ENCODE results near the gene DYNC1I2.

- no peak for TF ChIP-seq EP300 (IDR thresholded peaks at IDR 0.05; ENCODE audit: borderline replicate concordance)
- TF ChIP-seq RAD21 (IDR thresholded peaks at IDR 0.05; ENCODE audit: low read depth) = no peak
- no peak for TF ChIP-seq CEBPB (IDR thresholded peaks at IDR 0.05)
- no peak for TF ChIP-seq TAF1 (IDR thresholded peaks at IDR 0.05; ENCODE audit: low read depth)
- TF ChIP-seq, protein P1, sequence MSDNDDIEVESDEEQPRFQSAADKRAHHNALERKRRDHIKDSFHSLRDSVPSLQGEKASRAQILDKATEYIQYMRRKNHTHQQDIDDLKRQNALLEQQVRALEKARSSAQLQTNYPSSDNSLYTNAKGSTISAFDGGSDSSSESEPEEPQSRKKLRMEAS (IDR thresholded peaks at IDR 0.05) = no peak
- TF ChIP-seq, protein P2, sequence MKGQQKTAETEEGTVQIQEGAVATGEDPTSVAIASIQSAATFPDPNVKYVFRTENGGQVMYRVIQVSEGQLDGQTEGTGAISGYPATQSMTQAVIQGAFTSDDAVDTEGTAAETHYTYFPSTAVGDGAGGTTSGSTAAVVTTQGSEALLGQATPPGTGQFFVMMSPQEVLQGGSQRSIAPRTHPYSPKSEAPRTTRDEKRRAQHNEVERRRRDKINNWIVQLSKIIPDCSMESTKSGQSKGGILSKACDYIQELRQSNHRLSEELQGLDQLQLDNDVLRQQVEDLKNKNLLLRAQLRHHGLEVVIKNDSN (IDR thresholded peaks at IDR 0.05) = no peak
- TF ChIP-seq FOXM1 (IDR thresholded peaks at IDR 0.05; ENCODE audit: borderline replicate concordance, low read depth) = no peak
- TF ChIP-seq CREB1 (IDR thresholded peaks at IDR 0.05; ENCODE audit: low read depth) = no peak
- TF ChIP-seq YY1 (IDR thresholded peaks at IDR 0.05; ENCODE audit: low read depth) = no peak
Observed at GRCh38 chr2:171772373-171772772, 85.1 kb downstream of the DYNC1I2 start.

Measured in Ishikawa (cell line).